OCI-LY3 (cell line): ENCODE measurements around the gene SUSD4.

Experiments
- H2AFZ ChIP-seq: fragments of 200-600, 300-600 bp; shearing (Covaris generic); 2 replicates; pipeline ENCODE4 v1.6.0; 2014; ENCODE audit warnings: antibody characterized with exemption, low read depth, low read length
- H3K27ac ChIP-seq: fragments of 200-600, 300-600 bp; sonication (generic); 2 replicates; pipeline ENCODE4 v1.5.1; 2014; ENCODE audit warnings: mild to moderate bottlenecking, low read length, moderate library complexity, mixed read lengths
- H3K27me3 ChIP-seq: fragments of 200-600, 300-600 bp; sonication (generic); 2 replicates; pipeline ENCODE4 v1.6.1; 2014; ENCODE audit warnings: low read depth, low read length, mixed read lengths
- H3K36me3 ChIP-seq: fragments of 200-600, 300-600 bp; sonication (generic); replicated peaks from 2 replicates; pipeline ENCODE3; 2014; ENCODE audit warnings: low read depth, low read length, mixed read lengths
- H3K4me1 ChIP-seq: fragments of 300-600, 200-600 bp; sonication (generic); 2 replicates; pipeline ENCODE4 v1.6.1; 2014; ENCODE audit warnings: low read length, mixed read lengths
- H3K4me2 ChIP-seq: fragments of 200-600, 300-600 bp; sonication (generic); 2 replicates; pipeline ENCODE4 v1.6.1; 2014; ENCODE audit warnings: low read length, mixed read lengths
- H3K4me3 ChIP-seq: fragments of 300-600, 200-600 bp; sonication (generic); 2 replicates; pipeline ENCODE4 v1.5.1; 2014; ENCODE audit warnings: antibody characterized with exemption, mild to moderate bottlenecking, low read length, moderate library complexity
- H3K79me2 ChIP-seq: fragments of 300-600, 200-600 bp; shearing (Covaris generic); 2 replicates; pipeline ENCODE4 v1.6.1; 2014; ENCODE audit warnings: mild to moderate bottlenecking, low read length, mixed read lengths
- H3K9ac ChIP-seq: fragments of 300-600, 200-600 bp; shearing (Covaris generic); 2 replicates; pipeline ENCODE4 v1.6.0; 2014; ENCODE audit warnings: mild to moderate bottlenecking, low read length, moderate library complexity
- H3K9me3 ChIP-seq: fragments of 200-600, 300-600 bp; shearing (Covaris generic); 2 replicates; pipeline ENCODE4 v1.6.1; 2014; ENCODE audit warnings: low read length, mixed read lengths; ENCODE audit not compliant: insufficient read depth
- H4K20me1 ChIP-seq: fragments of 200-600, 300-600 bp; sonication (generic); 2 replicates; pipeline ENCODE4 v1.6.1; 2016; ENCODE audit warnings: low read length, mixed read lengths; ENCODE audit not compliant: insufficient read depth
- CTCF ChIP-seq: fragments of 200-600, 300-600 bp; sonication (generic); IDR thresholded peaks from 2 replicates; pipeline ENCODE4 v1.5.1; 2014; ENCODE audit warnings: antibody characterized with exemption, low read length, low read depth
- EZH2phosphoT487 ChIP-seq: fragments of 200-600 bp; shearing (Covaris generic); IDR thresholded peaks from 2 replicates; pipeline ENCODE4 v1.6.1; 2018; ENCODE audit warnings: antibody characterized with exemption, mixed run types, low read depth

SUSD4 gene

GRCh38 chr1:223235091-223235490, 128.9 kb downstream of the SUSD4 start:
- no peaks in the 10 kb centered on the region for H3K4me1 ChIP-seq
- H3K4me3 ChIP-seq: no peak overlapping the region
- no peaks in the 10 kb centered on the region for H4K20me1 ChIP-seq
- no peaks in the 10 kb centered on the region for H3K36me3 ChIP-seq
- H3K79me2 ChIP-seq: no peaks in the 10 kb centered on the region
- H3K27me3 ChIP-seq: peaks cover 37% of the 10 kb centered on the region
- no peak overlapping the region for H2AFZ ChIP-seq
- H3K27ac ChIP-seq: no peak overlapping the region
- H3K9me3 ChIP-seq: no peaks in the 10 kb centered on the region
- TF ChIP-seq CTCF (no peak), EZH2phosphoT487 (no peak)
- no peak overlapping the region for H3K9ac ChIP-seq
- H3K4me2 ChIP-seq: no peak overlapping the region

- Histone ChIP-seq H4K20me1 (no peaks in the 10 kb centered on the region), H3K4me3 (no peak overlapping the region), H3K27me3 (peaks cover 37% of the 10 kb centered on the region), H3K4me2 (no peak overlapping the region), H3K9ac (no peak overlapping the region), H3K27ac (no peak overlapping the region), H2AFZ (no peak overlapping the region), H3K9me3 (no peaks in the 10 kb centered on the region), H3K79me2 (no peaks in the 10 kb centered on the region), H3K36me3 (no peaks in the 10 kb centered on the region), H3K4me1 (no peaks in the 10 kb centered on the region)
- TF ChIP-seq EZH2phosphoT487 (no peak), CTCF (no peak)
Measured at GRCh38 chr1:223234534-223234933, 129.4 kb downstream of the SUSD4 start.

- no peak overlapping the region for H3K27ac ChIP-seq
- no peak overlapping the region for H2AFZ ChIP-seq
- H3K4me2 ChIP-seq: no peak overlapping the region
Measured at GRCh38 chr1:223234170-223234514, 129.8 kb downstream of the SUSD4 start.

GRCh38 chr1:223233410-223234169, 130.4 kb downstream of the SUSD4 start:
- Histone ChIP-seq H3K9me3 (no peaks in the 10 kb centered on the region), H3K36me3 (no peaks in the 10 kb centered on the region), H3K4me2 (no peak overlapping the region), H3K4me1 (no peaks in the 10 kb centered on the region), H4K20me1 (no peaks in the 10 kb centered on the region), H3K4me3 (no peak overlapping the region), H3K9ac (no peak overlapping the region), H3K79me2 (no peaks in the 10 kb centered on the region), H3K27me3 (peaks cover 37% of the 10 kb centered on the region), H3K27ac (no peak overlapping the region), H2AFZ (no peak overlapping the region)
- no peak for TF ChIP-seq CTCF
- TF ChIP-seq EZH2phosphoT487: no peak

More at GRCh38 chr1:223234170-223234514, 129.8 kb downstream of the SUSD4 start:
- no peak for TF ChIP-seq CTCF
- no peak for TF ChIP-seq EZH2phosphoT487
- Histone ChIP-seq H4K20me1 (no peaks in the 10 kb centered on the region), H3K9ac (no peak overlapping the region), H3K4me3 (no peak overlapping the region), H3K27me3 (peaks cover 37% of the 10 kb centered on the region), H3K79me2 (no peaks in the 10 kb centered on the region), H3K36me3 (no peaks in the 10 kb centered on the region), H3K9me3 (no peaks in the 10 kb centered on the region), H3K4me1 (no peaks in the 10 kb centered on the region)
